A549 (cell line): Measurements from ENCODE around the gene ADK. TPM values are rescaled to one million over a fixed set of nuclear protein-coding genes. Genes with fewer than 3 reads are reported as not detected.

Experiments
- ATAC-seq, 2 experiments: fragments of 200-7000 bp in 1 of 2; fragments of >200 bp in 1 of 2; cut with Nextera tagmentation in 1 of 2; cut with Tn5 transposase in 1 of 2; 3 replicates each; pipeline versions ENCODE4 v1.8.0 to v1.9.1; 2018 to 2020; ENCODE audit warnings: mild to moderate bottlenecking in 1 of 2, moderate library complexity in 1 of 2
- CTCF ChIA-PET: fragments of 300-600 bp; sonication (Branson Sonifier 250); formaldehyde crosslinking; extraction: SDS; loops from one replicate; lab custom pipeline; 2021; ENCODE audit warnings: antibody characterized with exemption, inconsistent platforms; lab: Yijun Ruan, JAX
- POLR2A ChIA-PET: fragments of 350-600 bp; formaldehyde crosslinking; extraction: SDS; loops from one replicate; lab custom pipeline; 2021; ENCODE audit warnings: antibody characterized with exemption, inconsistent platforms; lab: Yijun Ruan, JAX
- DNase-seq, 2 experiments: peaks; one replicate each; pipeline versions ENCODE4 v3.0.0 to v3.0.0-alpha.2; 2011 to 2016; ENCODE audit warnings: low read depth in 1 of 2, low spot score in 1 of 2
- FAIRE-seq: peaks from 2 replicates; lab custom pipeline; 2011; peaks lifted over from hg19 to GRCh38; lab: Jason Lieb, UNC
- H3K27ac ChIP-seq, 2 experiments: fragments of >200 bp; sonication (Bioruptor Twin); formaldehyde crosslinking; 3 replicates each; pipeline ENCODE4 v1.5.1; 2016 to 2017
- H3K4me1 ChIP-seq: fragments of >200 bp; sonication (Bioruptor Twin); formaldehyde crosslinking; 3 replicates; pipeline ENCODE4 v1.6.1; 2016
- H3K4me2 ChIP-seq: fragments of >200 bp; sonication (Bioruptor Twin); formaldehyde crosslinking; 3 replicates; pipeline ENCODE4 v1.6.1; 2016
- H3K4me3 ChIP-seq: fragments of >200 bp; sonication (Bioruptor Twin); formaldehyde crosslinking; 3 replicates; pipeline ENCODE4 v1.5.1; 2016
- H3K9me3 ChIP-seq: fragments of >200 bp; sonication (Bioruptor Twin); formaldehyde crosslinking; 3 replicates; pipeline ENCODE4 v1.6.1; 2016
- ATOH8 ChIP-seq: fragments of 250-450 bp; sonication (Bioruptor Pico); IDR thresholded peaks from 2 replicates; pipeline ENCODE4 v1.5.0; 2020; ENCODE audit warnings: low read depth, mild to moderate bottlenecking, moderate library complexity
- CBX2 ChIP-seq: fragments of 200-600 bp; sonication (generic); IDR thresholded peaks from 2 replicates; pipeline ENCODE4 v1.6.1; 2016; ENCODE audit warnings: low read depth, mild to moderate bottlenecking, borderline replicate concordance
- CHD2 ChIP-seq: fragments of 150-350 bp; IDR thresholded peaks from 2 replicates; pipeline ENCODE4 v1.6.1; 2014; ENCODE audit warnings: low read length; ENCODE audit not compliant: partially characterized antibody
- EP300 ChIP-seq, 2 experiments: fragments of >200 bp; sonication (Bioruptor Twin); formaldehyde crosslinking; IDR thresholded peaks; 2 replicates in 1 of 2; 3 replicates in 1 of 2; pipeline ENCODE4 v1.6.1; 2016 to 2017
- FOSB ChIP-seq: fragments of 250-450 bp; sonication (Bioruptor Pico); IDR thresholded peaks from 2 replicates; pipeline ENCODE4 v1.5.0; 2020; ENCODE audit warnings: mild to moderate bottlenecking, moderate library complexity
- FOSL2 ChIP-seq, 2 experiments: fragments of 450-650 bp in 1 of 2; fragments of >200 bp in 1 of 2; sonication (Bioruptor Twin) in 1 of 2; formaldehyde crosslinking; IDR thresholded peaks; 2 replicates each; pipeline versions ENCODE4 v1.5.0 to v1.6.1; 2016 to 2020; ENCODE audit warnings: mild to moderate bottlenecking in 1 of 2, moderate library complexity in 1 of 2
- HDAC2 ChIP-seq: fragments of 200-600 bp; sonication (generic); IDR thresholded peaks from 2 replicates; pipeline ENCODE4 v1.6.1; 2016
- HOXB13 ChIP-seq: fragments of 250-450 bp; sonication (Bioruptor Pico); IDR thresholded peaks from 2 replicates; pipeline ENCODE4 v1.5.0; 2020; ENCODE audit warnings: low read depth, mild to moderate bottlenecking, moderate library complexity
- JUN ChIP-seq, 2 experiments: fragments of >200 bp; sonication (Bioruptor Twin); formaldehyde crosslinking; IDR thresholded peaks; 2 replicates in 1 of 2; 3 replicates in 1 of 2; pipeline ENCODE4 v1.6.1; 2016 to 2017
- KDM1A ChIP-seq: fragments of 200-600 bp; sonication (generic); IDR thresholded peaks from 2 replicates; pipeline ENCODE4 v1.6.1; 2016; ENCODE audit warnings: low read depth, mild to moderate bottlenecking
- MAZ ChIP-seq: fragments of 150-350 bp; IDR thresholded peaks from 2 replicates; pipeline ENCODE4 v1.6.1; 2014; ENCODE audit warnings: antibody characterized with exemption, low read depth, low read length, borderline replicate concordance
- MYC ChIP-seq: IDR thresholded peaks from 2 replicates; pipeline ENCODE4 v1.6.1; 2012; ENCODE audit warnings: mild to moderate bottlenecking, inconsistent platforms, low read length, improper control_type of control experiment, borderline replicate concordance
- NR3C1 ChIP-seq: fragments of >200 bp; sonication (Bioruptor Twin); formaldehyde crosslinking; IDR thresholded peaks from 3 replicates; pipeline ENCODE4 v1.6.1; 2017
- RCOR1 ChIP-seq: fragments of 150-350 bp; IDR thresholded peaks from 2 replicates; pipeline ENCODE4 v1.6.1; 2014; ENCODE audit warnings: antibody characterized with exemption, low read length, low read depth
- RNF2 ChIP-seq: fragments of 200-600 bp; sonication (generic); IDR thresholded peaks from 2 replicates; pipeline ENCODE4 v1.6.1; 2016; ENCODE audit warnings: low read depth, mild to moderate bottlenecking, antibody characterized with exemption, moderate library complexity, borderline replicate concordance
- SMC3 ChIP-seq: fragments of >200 bp; sonication (Bioruptor Twin); formaldehyde crosslinking; IDR thresholded peaks from 3 replicates; pipeline ENCODE4 v1.6.1; 2018; ENCODE audit warnings: inconsistent platforms
- SREBF2 ChIP-seq: fragments of 450-650 bp; IDR thresholded peaks from 2 replicates; pipeline ENCODE4 v1.6.1; 2014; ENCODE audit warnings: mild to moderate bottlenecking, moderate library complexity
- TP53 ChIP-seq: fragments of 250-450 bp; sonication (Bioruptor Pico); IDR thresholded peaks from 2 replicates; pipeline ENCODE4 v1.5.0; 2021; ENCODE audit warnings: mild to moderate bottlenecking, moderate library complexity
- USF2 ChIP-seq: fragments of 450-650 bp; IDR thresholded peaks from 2 replicates; pipeline ENCODE4 v1.6.1; 2014; ENCODE audit warnings: antibody characterized with exemption
- ZNF302 ChIP-seq: fragments of 250-450 bp; sonication (Bioruptor Pico); IDR thresholded peaks from 2 replicates; pipeline ENCODE4 v1.9.0; 2021; ENCODE audit warnings: inconsistent platforms, mild to moderate bottlenecking, moderate library complexity
- ZSCAN20 ChIP-seq: fragments of 250-450 bp; sonication (Bioruptor Pico); IDR thresholded peaks from 2 replicates; pipeline ENCODE4 v1.8.0; 2022; ENCODE audit warnings: mild to moderate bottlenecking, moderate library complexity
- WGBS: methylation state at CpG from one replicate; pipeline ENCODE4 v1.1.6; 2017; ENCODE audit errors: missing lambda C conversion rate; 5-methylcytosine and 5-hydroxymethylcytosine counted together
- polyA plus RNA-seq, 4 experiments: library from polyadenylated mRNA; depleted of rRNA in 3 of 4; stranded (reverse); fragments of >200 nt; fragmentation: RNase III in 1 of 4; extraction: RNeasy Plus Mini Kit Qiagen cat#74134 plus additional on column Dnase treatment in 1 of 4; gene quantifications; 2 replicates in 3 of 4; 3 replicates in 1 of 4; pipeline ENCODE4 v1.2.3, GENCODE V29; 2011 to 2017
- TF ChIP-seq, protein P1 (sequence below): IDR thresholded peaks from 2 replicates; pipeline ENCODE4 v1.6.1; 2012; ENCODE audit warnings: low read depth, borderline replicate concordance
- TF ChIP-seq, protein P2 (sequence below): fragments of >200 bp; sonication (Bioruptor Twin); formaldehyde crosslinking; IDR thresholded peaks from 3 replicates; pipeline ENCODE4 v1.5.1; 2016

Gene ADK
- polyA plus RNA-seq, 2 of the 4 experiments (the other 2 are of a cell fraction) = 35.8 to 40.7 TPM

DNA sequence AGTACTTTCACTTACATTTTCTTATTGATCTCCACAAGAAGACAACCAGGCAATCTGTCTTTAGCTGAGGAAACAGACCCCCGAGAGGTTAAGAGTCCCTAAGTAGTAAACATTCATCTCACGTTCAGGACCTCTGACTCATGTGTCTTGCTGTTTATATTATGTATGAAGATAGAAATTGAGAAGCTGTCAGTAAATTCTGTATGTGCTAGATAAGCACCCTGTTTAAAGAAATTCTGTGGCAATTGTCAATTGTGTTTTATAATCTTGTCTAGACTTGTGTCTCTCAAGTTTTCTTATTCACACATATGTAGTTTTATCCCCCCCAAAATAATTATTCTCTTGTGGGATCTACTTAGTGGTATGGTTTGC, 14.5 kb downstream of the ADK start:
- ATAC-seq (no peak), FAIRE-seq (no peak), DNase-seq (no peak)
- Histone ChIP-seq H3K4me1 (peaks cover 16% of the 10 kb centered on the region), H3K4me2 (no peak overlapping the region), H3K27ac (no peak overlapping the region), H3K4me3 (no peak overlapping the region), H3K9me3 (no peaks in the 10 kb centered on the region)
- CTCF ChIA-PET = interaction anchor here (0.6 to 2.1 kb wide), 4 partner anchors 9 to 48 kb away, joined by 3 to 6 read pairs (median 4); partner anchors contain the start of gene AP3M1
- POLR2A ChIA-PET = interaction anchor here (0.6 kb wide), 1 partner anchor 313 kb away, joined by 3 read pairs; no protein-coding TSS in a partner anchor
- TF ChIP-seq RCOR1 (no peak), SREBF2 (no peak), KDM1A (no peak), FOSL2 (IDR thresholded peaks at IDR 0.05) (no peak), FOSL2 (CRISPR knock-in tag; IDR thresholded peaks at IDR 0.05) (no peak)
- WGBS = 49% methylated on average over 2 of the region's 2 CpGs

DNA sequence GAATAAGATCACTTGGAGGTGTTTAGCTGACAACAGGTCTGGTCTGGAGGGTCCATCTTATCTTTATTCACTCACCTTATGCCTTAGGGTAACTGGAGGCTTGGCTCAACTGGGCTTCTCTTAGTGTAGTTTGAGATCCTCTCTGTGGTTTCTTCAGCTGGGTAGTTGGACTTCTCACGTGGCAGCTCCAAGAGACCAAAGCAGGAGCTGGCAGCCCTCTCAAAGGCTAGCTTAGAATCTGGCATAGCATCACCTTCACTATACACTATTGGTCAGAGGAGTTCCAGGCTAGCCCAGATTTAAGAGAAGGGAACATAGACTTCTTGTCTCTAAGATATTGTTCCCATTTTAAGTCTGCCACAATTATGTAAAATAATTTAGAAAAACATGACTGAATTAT, 16.4 kb downstream of the ADK start:
- ChIA-PET POLR2A (no interaction called here), CTCF (interaction anchor here (1.1 to 2.5 kb wide), 5 partner anchors 11 to 67 kb away, joined by 3 to 8 read pairs (median 4); partner anchors contain the start of genes ADK and AP3M1)
- FAIRE-seq (no peak), ATAC-seq (no peak), DNase-seq (no peak)
- Histone ChIP-seq H3K4me2 (no peak overlapping the region), H3K4me3 (no peak overlapping the region), H3K27ac (no peak overlapping the region), H3K4me1 (peaks cover 16% of the 10 kb centered on the region), H3K9me3 (no peaks in the 10 kb centered on the region)
- TF ChIP-seq KDM1A (no peak), HDAC2 (no peak), CBX2 (no peak), ZNF302 (no peak), HOXB13 (no peak), MYC (no peak), TP53 (CRISPR knock-in tag) (no peak), RCOR1 (no peak), SREBF2 (no peak), JUN (IDR thresholded peaks at IDR 0.05) (no peak), SMC3 (no peak), USF2 (no peak)
- TF ChIP-seq, protein P1, sequence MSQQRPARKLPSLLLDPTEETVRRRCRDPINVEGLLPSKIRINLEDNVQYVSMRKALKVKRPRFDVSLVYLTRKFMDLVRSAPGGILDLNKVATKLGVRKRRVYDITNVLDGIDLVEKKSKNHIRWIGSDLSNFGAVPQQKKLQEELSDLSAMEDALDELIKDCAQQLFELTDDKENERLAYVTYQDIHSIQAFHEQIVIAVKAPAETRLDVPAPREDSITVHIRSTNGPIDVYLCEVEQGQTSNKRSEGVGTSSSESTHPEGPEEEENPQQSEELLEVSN = no peak
- WGBS = 80% methylated on average over 1 of the region's 1 CpG

GRCh38 chr10:74171625-74172024, 20.6 kb downstream of the ADK start:
- TF ChIP-seq ATOH8 (CRISPR knock-in tag) = no peak
- no peak for TF ChIP-seq EP300 (IDR thresholded peaks at IDR 0.05)
- no peak for TF ChIP-seq KDM1A
- TF ChIP-seq USF2 = no peak
- TF ChIP-seq CHD2 = no peak
- no peak for TF ChIP-seq FOSB (CRISPR knock-in tag)
- no peak for TF ChIP-seq MAZ
- no peak for TF ChIP-seq ZSCAN20 (CRISPR knock-in tag)
- no peak for TF ChIP-seq RNF2
- TF ChIP-seq, protein P2, sequence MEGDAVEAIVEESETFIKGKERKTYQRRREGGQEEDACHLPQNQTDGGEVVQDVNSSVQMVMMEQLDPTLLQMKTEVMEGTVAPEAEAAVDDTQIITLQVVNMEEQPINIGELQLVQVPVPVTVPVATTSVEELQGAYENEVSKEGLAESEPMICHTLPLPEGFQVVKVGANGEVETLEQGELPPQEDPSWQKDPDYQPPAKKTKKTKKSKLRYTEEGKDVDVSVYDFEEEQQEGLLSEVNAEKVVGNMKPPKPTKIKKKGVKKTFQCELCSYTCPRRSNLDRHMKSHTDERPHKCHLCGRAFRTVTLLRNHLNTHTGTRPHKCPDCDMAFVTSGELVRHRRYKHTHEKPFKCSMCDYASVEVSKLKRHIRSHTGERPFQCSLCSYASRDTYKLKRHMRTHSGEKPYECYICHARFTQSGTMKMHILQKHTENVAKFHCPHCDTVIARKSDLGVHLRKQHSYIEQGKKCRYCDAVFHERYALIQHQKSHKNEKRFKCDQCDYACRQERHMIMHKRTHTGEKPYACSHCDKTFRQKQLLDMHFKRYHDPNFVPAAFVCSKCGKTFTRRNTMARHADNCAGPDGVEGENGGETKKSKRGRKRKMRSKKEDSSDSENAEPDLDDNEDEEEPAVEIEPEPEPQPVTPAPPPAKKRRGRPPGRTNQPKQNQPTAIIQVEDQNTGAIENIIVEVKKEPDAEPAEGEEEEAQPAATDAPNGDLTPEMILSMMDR = no peak
- no peak for TF ChIP-seq CBX2
- no peak for TF ChIP-seq NR3C1
- CTCF ChIA-PET = interaction anchor here (0.7 kb wide), 2 partner anchors 14 to 18 kb away, joined by 3 read pairs; no protein-coding TSS in a partner anchor
- Histone ChIP-seq H3K4me1 (peaks cover 6% of the 10 kb centered on the region), H3K4me3 (no peak overlapping the region), H3K9me3 (no peaks in the 10 kb centered on the region), H3K27ac (no peak overlapping the region), H3K4me2 (no peak overlapping the region)
- WGBS = 92% methylated on average over 2 of the region's 2 CpGs
- ATAC-seq (no peak), DNase-seq (no peak), FAIRE-seq (no peak)
- POLR2A ChIA-PET = no interaction called here
